GM19328 (cell line): ENCODE measurements around the gene CAMK1D.
"Not testable (repeated sequence)": the region's sequence is repeated elsewhere in the genome, so short reads cannot be mapped to it uniquely, and the experiment has no call there.

Experiments
- ATAC-seq: cut with Tn5 transposase; IDR thresholded peaks from one replicate; pipeline ENCODE4 v1.9.1; 2021; ENCODE audit warnings: mild to moderate bottlenecking, moderate library complexity; ENCODE audit not compliant: unreplicated experiment

Gene CAMK1D

GRCh38 chr10:12340371-12340770 lies 9.0 kb upstream of the CAMK1D start:
- no peak for ATAC-seq

GRCh38 chr10:12340937-12341336 lies 8.4 kb upstream of the CAMK1D start:
- no peak for ATAC-seq

GRCh38 chr10:12341526-12341925 lies 7.8 kb upstream of the CAMK1D start:
- no peak for ATAC-seq

GRCh38 chr10:12344375-12345110 lies 4.8 kb upstream of the CAMK1D start:
- ATAC-seq, result no peak

- no peak for ATAC-seq
Observed at GRCh38 chr10:12346707-12347106, 2.6 kb upstream of the CAMK1D start.

- no peak for ATAC-seq
Observed at GRCh38 chr10:12348294-12348869, 965 bp upstream of the CAMK1D start.

GRCh38 chr10:12349629-12350166 lies 351 bp downstream of the CAMK1D start:
- peak; percentile 47 for ATAC-seq

- ATAC-seq, result no peak
Observed at GRCh38 chr10:12350167-12350872, 973 bp downstream of the CAMK1D start.

- no peak for ATAC-seq
Observed at GRCh38 chr10:12350925-12351324, 1.6 kb downstream of the CAMK1D start.

- ATAC-seq, result no peak
Observed at GRCh38 chr10:12351447-12351846, 2.1 kb downstream of the CAMK1D start.

GRCh38 chr10:12351889-12352288 lies 2.5 kb downstream of the CAMK1D start:
- no peak for ATAC-seq

- no peak for ATAC-seq
Observed at GRCh38 chr10:12353399-12354242, 4.3 kb downstream of the CAMK1D start.

- not testable (repeated sequence) for ATAC-seq
Observed at GRCh38 chr10:12354696-12355095, 5.3 kb downstream of the CAMK1D start.

- ATAC-seq, result no peak
Observed at GRCh38 chr10:12355384-12355783, 6.0 kb downstream of the CAMK1D start.

- ATAC-seq, result no peak
Observed at GRCh38 chr10:12357525-12358151, 8.3 kb downstream of the CAMK1D start.

- ATAC-seq, result no peak
Observed at GRCh38 chr10:12358863-12359564, 9.7 kb downstream of the CAMK1D start.

- ATAC-seq, result no peak
Observed at GRCh38 chr10:12360461-12360860, 11.1 kb downstream of the CAMK1D start.

GRCh38 chr10:12361115-12361514 lies 11.8 kb downstream of the CAMK1D start:
- ATAC-seq, result not testable (repeated sequence)

GRCh38 chr10:12364559-12364958 lies 15.2 kb downstream of the CAMK1D start:
- ATAC-seq, result no peak

GRCh38 chr10:12367272-12367671 lies 17.9 kb downstream of the CAMK1D start:
- no peak for ATAC-seq
